Medulla oblongata (tissue), 1 donor: ENCODE data around the gene OR2T10.
"Not testable (repeated sequence)": the region's sequence is repeated elsewhere in the genome, so short reads cannot be mapped to it uniquely, and the experiment has no call there.

Source experiments
- DNase-seq: peaks from one replicate; pipeline ENCODE4 v3.0.0-alpha.2; 2015; ENCODE audit errors: extremely low spot score

OR2T10 gene, protein sequence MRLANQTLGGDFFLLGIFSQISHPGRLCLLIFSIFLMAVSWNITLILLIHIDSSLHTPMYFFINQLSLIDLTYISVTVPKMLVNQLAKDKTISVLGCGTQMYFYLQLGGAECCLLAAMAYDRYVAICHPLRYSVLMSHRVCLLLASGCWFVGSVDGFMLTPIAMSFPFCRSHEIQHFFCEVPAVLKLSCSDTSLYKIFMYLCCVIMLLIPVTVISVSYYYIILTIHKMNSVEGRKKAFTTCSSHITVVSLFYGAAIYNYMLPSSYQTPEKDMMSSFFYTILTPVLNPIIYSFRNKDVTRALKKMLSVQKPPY

GRCh38 chr1:248597589-248597988 lies at the start of gene OR2T10:
Gene OR2T10, minus strand, starts transcription at chr1:248597700. Its CDS starts 3,932 bp downstream, at chr1:248593768.
- no peak for DNase-seq

GRCh38 chr1:248645178-248645577 lies 47.7 kb upstream of the OR2T10 start, which contains the start of gene OR2T35:
Gene OR2T35, minus strand, starts transcription at chr1:248645278. Its CDS starts 6,020 bp downstream, at chr1:248639258.
- not testable (repeated sequence) for DNase-seq

DNA sequence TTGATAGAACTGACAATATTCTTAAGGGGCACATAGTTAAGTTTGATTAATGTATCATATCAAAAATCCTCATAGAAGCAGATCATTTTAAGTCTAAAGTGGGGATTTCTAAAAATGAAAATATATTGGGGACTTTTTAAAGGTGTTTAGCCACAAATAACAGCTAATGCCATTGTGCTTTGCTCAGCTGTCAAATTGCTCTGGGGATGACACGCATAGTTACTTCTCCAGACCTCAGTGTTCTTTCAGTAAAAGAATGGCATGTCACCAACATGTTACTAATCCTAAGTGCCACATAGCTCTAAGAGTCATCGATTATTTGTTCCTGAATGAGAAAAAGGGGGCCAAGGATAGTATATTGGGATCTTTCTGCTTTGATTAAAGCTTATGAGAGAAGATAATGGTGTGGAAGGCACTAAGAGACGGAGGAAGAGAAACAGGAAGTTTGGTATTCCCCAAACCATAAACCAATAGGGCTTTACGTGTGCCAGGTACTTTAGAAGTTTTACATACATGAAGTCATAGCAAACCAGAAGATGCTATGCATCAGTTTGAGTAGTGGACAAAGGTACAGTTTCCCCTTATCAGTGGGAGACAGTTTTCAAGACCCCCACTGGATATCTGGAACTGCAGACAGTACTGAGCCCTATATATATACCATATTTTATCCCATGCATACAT lies 45.6 kb upstream of the OR2T10 start:
- not testable (repeated sequence) for DNase-seq

- not testable (repeated sequence) for DNase-seq
These were observed 44.1 kb upstream of the OR2T10 start for GRCh38 chr1:248641583-248641982.

GRCh38 chr1:248640906-248641305 lies 43.4 kb upstream of the OR2T10 start:
- not testable (repeated sequence) for DNase-seq

DNA sequence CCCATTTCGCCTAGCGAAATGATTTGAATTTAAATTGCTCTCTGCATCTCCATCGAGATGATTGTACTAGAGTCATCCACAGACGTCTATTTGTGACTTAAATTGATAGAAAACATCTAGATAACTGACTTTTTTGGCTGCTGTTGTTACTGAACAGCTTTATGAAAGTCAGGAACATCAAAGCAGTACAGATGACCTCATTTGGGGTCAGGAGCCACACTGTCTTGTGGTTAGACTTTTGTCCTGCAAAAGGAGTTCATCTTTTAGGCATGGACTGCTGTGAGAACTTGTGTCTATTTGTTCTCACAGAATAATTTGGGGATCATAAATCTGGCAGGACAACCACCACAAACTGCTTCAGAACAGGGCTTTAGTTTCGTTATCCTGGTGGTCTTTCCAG lies 42.2 kb upstream of the OR2T10 start:
- not testable (repeated sequence) for DNase-seq

DNA sequence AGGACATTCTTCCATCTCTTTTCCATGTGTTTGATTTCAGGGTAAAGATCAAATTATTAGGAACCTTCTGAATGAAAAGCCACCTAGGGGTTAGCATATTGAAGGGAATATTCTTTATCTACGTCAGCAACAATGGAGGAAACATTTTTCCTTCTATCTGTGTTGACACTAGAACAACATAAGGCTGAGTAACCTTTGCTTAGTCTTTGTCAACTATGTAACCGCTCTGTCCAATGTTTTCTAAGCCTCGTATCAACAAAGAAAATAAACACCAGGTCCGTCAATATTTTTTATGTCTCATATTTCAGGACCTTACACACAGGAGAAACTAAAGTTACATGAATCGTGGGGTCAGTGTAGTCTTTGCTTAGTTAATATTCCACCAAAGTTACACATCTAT lies 39.1 kb upstream of the OR2T10 start:
- DNase-seq: not testable (repeated sequence)

DNA sequence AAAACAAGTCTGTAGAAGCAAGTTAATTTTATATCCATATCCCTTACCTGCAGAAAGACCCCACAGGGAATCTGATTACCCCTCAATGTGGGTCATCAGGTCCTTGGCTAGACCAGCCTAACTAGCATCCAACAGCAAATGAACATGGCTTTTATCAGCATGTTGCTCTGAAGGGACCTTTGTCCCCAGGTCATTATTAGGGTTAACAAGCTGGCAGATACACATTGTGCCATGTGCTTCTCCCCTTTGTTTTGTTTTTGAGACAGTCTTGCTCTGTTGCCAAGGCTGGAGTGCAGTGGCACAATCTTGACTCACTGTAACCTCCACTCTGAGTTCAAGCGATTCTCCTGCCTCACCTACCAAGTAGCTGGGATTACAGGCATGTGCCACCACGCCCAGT lies 37.5 kb upstream of the OR2T10 start, which contains the start of gene OR2T11:
OR2T11 (minus strand) TSS at position 101 of the 400 bp plus-strand sequence. CDS start 7,963 bp downstream, outside the sequence.
- not testable (repeated sequence) for DNase-seq

DNA sequence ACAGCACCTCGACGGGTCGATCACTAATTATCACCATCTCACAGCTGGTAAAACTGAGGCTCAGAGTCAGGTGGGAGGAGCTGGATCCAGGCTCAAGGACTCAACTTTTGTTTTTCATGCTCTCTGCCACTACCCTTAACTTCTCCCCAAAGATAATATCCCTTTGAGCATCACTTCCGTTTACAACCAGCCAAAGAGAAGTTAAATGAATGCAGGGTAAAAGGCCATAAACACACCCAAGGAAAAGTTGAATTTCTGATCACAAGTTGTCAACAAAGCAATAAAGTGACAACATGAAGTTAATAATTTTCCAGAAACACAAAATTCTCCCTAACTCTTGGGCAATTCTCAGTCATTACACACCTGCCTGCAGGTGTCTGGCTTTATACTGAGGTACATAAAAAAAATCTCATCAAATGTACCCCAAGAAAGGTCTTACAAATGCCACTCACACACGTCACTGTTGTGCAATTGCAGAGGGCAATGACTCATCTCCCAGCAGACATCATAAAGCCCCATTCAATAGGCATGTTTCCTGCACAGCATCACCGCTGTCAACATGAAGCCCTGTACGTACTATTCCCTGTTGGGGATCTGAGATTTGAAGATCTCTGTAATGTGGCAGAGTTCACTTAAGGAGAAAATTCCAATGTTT lies 34.0 kb upstream of the OR2T10 start:
- no peak for DNase-seq

DNA sequence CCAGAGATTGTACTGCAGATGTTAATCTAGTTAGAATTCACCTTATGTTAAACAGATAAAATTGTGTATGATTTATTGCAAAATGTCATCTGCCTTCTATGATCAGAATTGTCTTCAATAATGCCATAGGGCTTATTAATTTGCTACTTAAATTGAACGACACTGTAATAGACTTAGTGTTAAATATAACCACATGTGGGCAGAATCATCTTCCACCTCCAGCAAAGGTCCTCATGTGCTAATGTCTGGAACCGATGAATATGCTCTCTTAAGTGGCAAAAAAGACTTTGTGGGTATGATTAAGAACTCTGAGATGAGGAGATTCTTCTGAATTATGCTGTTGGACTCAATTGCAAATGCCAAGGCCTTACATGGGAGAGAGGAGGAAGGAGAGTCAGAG lies 33.1 kb upstream of the OR2T10 start:
- DNase-seq: no peak

GRCh38 chr1:248627971-248628844 lies 30.7 kb upstream of the OR2T10 start:
- DNase-seq: no peak

- DNase-seq: no peak
These were observed 28.5 kb upstream of the OR2T10 start for GRCh38 chr1:248625971-248626370.

DNA sequence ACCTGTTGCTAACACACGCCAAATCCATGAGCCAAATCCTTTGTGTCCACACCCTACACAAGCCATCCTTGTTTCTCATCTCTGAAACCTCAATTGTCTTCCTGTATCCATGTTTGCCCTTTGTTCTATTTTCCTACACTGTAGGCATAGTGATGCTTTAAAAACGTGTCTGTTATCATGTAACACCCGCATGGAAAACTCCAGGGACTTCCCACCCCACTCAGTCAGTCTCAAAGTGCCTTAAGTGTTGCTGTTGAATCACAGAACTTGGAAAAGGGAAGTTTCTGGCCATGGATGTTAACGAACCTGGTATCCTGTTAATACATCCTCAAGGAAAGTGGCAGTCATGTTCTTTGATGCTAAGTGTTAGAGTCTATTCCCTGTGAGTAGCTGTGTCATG lies 27.7 kb upstream of the OR2T10 start:
- no peak for DNase-seq

DNA sequence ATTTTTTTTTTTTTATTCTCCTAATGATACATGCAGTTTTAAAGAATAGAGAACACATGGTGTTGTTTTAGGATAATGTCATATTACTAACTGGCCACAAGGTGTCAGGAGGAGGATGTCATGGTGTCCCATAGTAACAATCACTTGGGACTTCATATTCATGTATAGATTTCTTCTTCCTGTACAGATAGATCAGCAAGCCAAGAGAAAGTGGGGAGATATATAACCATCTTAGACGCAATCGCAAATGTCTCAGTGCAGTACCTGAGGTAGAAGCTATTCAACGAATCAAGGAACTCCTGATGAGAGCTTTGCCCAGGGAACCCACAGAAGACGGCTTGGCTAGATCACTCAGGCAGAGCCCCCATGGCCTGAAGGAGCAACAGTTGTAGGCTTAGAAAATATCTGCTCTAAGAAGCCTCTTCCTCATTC lies 25.1 kb upstream of the OR2T10 start:
- DNase-seq: peak; percentile 28

- DNase-seq: no peak
These were observed 24.3 kb upstream of the OR2T10 start for GRCh38 chr1:248621770-248622169.

GRCh38 chr1:248618878-248619277 lies 21.4 kb upstream of the OR2T10 start:
- DNase-seq: peak; percentile 66

DNA sequence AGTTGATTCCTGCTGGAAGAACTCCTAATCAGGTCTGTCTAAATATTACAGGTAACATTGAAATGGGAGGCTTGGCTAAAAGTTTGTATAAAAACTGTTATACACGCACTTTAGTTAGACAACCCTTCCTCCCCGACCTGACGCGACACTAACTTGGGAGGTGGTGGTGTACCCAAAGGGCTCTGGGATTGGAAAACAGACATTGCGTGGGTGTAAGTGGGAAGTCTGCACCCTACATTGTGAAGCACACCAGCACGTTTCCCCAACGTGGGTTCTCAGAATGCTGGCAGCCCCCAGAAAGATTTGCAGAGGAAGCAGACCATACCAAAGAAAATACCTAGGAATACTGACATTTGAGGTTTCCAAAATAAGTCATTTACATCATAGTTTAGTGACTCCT lies 20.6 kb upstream of the OR2T10 start:
- no peak for DNase-seq

- no peak for DNase-seq
These were observed 16.2 kb upstream of the OR2T10 start for GRCh38 chr1:248613742-248614141.

DNA sequence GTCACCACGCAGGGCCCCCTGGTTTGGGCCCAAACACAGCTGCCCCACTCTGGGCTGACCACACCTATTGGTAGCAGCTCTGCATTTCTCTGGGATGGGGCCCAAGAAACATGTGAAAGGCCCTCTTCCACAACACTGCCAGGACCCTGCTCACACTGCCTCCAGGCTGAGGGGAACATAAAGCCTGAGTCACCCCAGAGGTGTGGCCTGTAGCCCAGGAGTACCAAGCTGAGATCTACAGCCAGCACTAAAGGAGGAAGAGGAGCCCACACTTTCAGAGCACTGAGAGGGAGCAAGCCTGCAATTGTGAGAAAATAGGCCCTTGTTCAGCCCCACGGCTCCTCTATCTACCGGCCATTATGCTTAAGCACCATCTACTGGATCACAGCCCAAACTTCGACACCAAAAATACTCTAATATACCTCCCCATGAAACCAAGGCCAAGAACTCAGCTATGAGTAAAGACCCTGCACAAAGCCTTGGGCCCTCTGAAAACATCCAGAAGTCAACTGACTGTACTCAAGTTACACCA lies 14.4 kb upstream of the OR2T10 start:
- DNase-seq: no peak

- no peak for DNase-seq
These were observed 12.8 kb upstream of the OR2T10 start for GRCh38 chr1:248610301-248610700.

GRCh38 chr1:248599396-248599795 lies 1.9 kb upstream of the OR2T10 start:
- no peak for DNase-seq
